Lung (tissue), 12 donors: Measurements from ENCODE around the gene SLC9A2. TPM values are rescaled to one million over a fixed set of nuclear protein-coding genes. Genes with fewer than 3 reads are reported as not detected.

Experiments used
- ATAC-seq: fragments of 200-7000 bp; cut with Tn5 transposase; one replicate; pipeline ENCODE4 v1.9.1; 2020; ENCODE audit warnings: moderate number of reproducible peaks; ENCODE audit not compliant: insufficient read depth, low FRiP score
- DNase-seq, 3 donors: peaks; one replicate each; pipeline ENCODE4 v3.0.0-alpha.2; 2013 to 2017
- H3K27ac ChIP-seq, 2 donors: one replicate each; pipeline ENCODE4 v1.5.1; 2013; ENCODE audit warnings: mild to moderate bottlenecking in 2 of 2, moderate library complexity in 2 of 2, control low read depth in 1 of 2, inconsistent platforms in 1 of 2, low read depth in 1 of 2, low read length in 1 of 2
- H3K27me3 ChIP-seq, 3 donors: one replicate each; pipeline ENCODE4 v1.5.1; 2013; ENCODE audit warnings: low read length in 2 of 3; ENCODE audit not compliant: control insufficient read depth in 3 of 3, insufficient read depth in 3 of 3
- H3K36me3 ChIP-seq, 4 donors: one replicate each; pipeline ENCODE4 v1.5.1; 2013; ENCODE audit warnings: low read length in 4 of 4, mild to moderate bottlenecking in 1 of 4, moderate library complexity in 1 of 4; ENCODE audit not compliant: control insufficient read depth in 4 of 4, insufficient read depth in 4 of 4
- H3K4me1 ChIP-seq, 5 donors: one replicate each; pipeline ENCODE4 v1.5.1; 2013; ENCODE audit warnings: low read length in 5 of 5, mild to moderate bottlenecking in 2 of 5, moderate library complexity in 1 of 5; ENCODE audit not compliant: control insufficient read depth in 5 of 5, insufficient read depth in 5 of 5
- H3K4me3 ChIP-seq: one replicate; pipeline ENCODE4 v1.5.1; 2013; ENCODE audit warnings: mild to moderate bottlenecking, control low read depth, moderate library complexity
- H3K9ac ChIP-seq, 2 donors: one replicate each; pipeline ENCODE4 v1.5.1; 2013; ENCODE audit warnings: low read length in 2 of 2, control low read depth in 1 of 2; ENCODE audit not compliant: insufficient read depth in 1 of 2
- H3K9me3 ChIP-seq, 4 donors: one replicate each; pipeline ENCODE4 v1.5.1; 2013; ENCODE audit warnings: low read length in 3 of 4, mild to moderate bottlenecking in 1 of 4, moderate library complexity in 1 of 4; ENCODE audit not compliant: control insufficient read depth in 4 of 4, insufficient read depth in 3 of 4
- CTCF ChIP-seq: IDR thresholded peaks from 2 replicates; pipeline ENCODE4 v1.5.1; 2012; ENCODE audit warnings: mild to moderate bottlenecking; ENCODE audit errors: control extremely low read depth, extremely low read depth
- WGBS, 2 donors: extraction: QIAGEN DNeasy Blood & Tissue Kit; methylation state at CpG; one replicate each; pipeline ENCODE4 v1.1.7; 2013; 5-methylcytosine and 5-hydroxymethylcytosine counted together
- polyA plus RNA-seq, 2 donors: library from polyadenylated mRNA; stranded (reverse); fragments of 200-250 nt; gene quantifications; one replicate each; pipeline ENCODE4 v1.2.1, GENCODE V29; 2013
- total RNA-seq, 2 donors: library from RNA; depleted of rRNA in 1 of 2; stranded (reverse); fragments of >200 nt in 1 of 2; gene quantifications; one replicate each; pipeline ENCODE4 v1.2.1, GENCODE V29; 2014 to 2021
- donor health status: control.
- donor health status: control.
- donor health status: Bipolar disorder and iron deficiency.
- donor health status: healthy.
- donor health status: DM: yes; HTN: yes; CAD: no.

Gene SLC9A2
- total and polyA plus RNA-seq, 4 donors: 0.04 to 0.52 (median 0.07) TPM

DNA sequence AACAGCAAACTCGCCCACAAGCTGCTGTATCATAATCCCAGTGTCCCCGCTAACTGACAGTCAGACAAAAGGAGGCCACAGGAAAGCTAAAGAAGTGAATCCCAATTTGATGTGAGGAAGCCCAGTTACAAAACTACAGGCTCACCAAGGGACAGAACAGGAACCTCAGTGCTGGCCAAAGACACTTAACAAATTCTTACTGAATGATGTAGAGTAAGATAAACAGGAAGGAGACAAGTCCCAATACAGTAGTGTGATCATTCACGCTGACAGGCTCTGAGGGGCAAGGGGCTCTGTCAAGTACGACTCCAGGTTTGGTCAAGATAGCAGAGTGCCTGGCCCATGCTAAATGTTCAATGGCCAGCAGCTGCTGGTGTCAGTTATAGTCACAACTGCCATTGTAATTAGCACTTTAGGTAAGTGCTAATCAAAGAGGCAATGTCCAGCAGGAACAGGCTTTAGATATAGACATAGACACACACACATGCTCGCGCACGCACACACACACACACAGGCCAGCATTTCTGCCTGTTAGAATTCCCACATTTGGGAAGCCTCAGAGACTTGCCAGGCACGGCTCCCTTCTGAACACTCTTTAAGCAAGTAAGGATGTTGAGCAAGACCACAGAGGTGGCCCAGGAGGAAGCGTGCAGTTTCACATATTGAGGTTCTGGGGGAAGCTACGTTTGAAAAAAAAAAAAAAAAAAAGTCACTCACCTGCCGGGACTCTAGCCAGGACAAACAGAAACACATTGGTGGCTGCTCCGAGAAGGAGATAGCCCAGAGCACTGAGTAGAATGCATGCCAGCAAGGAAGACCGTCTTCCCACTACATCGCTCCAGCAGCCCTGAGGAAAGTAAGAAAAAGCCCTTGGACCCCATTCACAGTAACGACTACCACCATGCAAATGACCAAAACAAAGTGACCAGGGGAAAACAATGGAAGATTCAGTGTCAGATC is 107.1 kb downstream of the SLC9A2 start:
- no peaks in the 10 kb centered on the region for H3K9me3 ChIP-seq
- DNase-seq (no peak), ATAC-seq (no peak)
- H3K9ac ChIP-seq: no peak overlapping the region
- no peak overlapping the region for H3K27ac ChIP-seq
- WGBS, 2 donors: 66 to 67% methylated on average over 15 of the region's 15 CpGs
- H3K36me3 ChIP-seq: peaks cover 11 to 33% (median 17%) of the 10 kb centered on the region in 4 donors
- no peak overlapping the region for H3K4me3 ChIP-seq
- H3K4me1 ChIP-seq: peaks cover 0 to 5% (median 0%) of the 10 kb centered on the region in 5 donors
- H3K27me3 ChIP-seq: no peaks in the 10 kb centered on the region
- no peak for TF ChIP-seq CTCF

- DNase-seq: peak in 1 of 3 donors; percentile 15
- Histone ChIP-seq H3K9me3 (no peaks in the 10 kb centered on the region), H3K36me3 (peaks cover 3 to 11% (median 6%) of the 10 kb centered on the region in 4 donors), H3K9ac (peak overlapping the region; percentile 63 to 71), H3K27ac (no peak overlapping the region), H3K27me3 (no peaks in the 10 kb centered on the region), H3K4me1 (peaks cover 2 to 23% (median 13%) of the 10 kb centered on the region in 5 donors), H3K4me3 (no peak overlapping the region)
- TF ChIP-seq CTCF: no peak
- ATAC-seq: peak; percentile 22
- 61 to 66% methylated on average over 15 of the region's 15 CpGs for WGBS, 2 donors
Measured at GRCh38 chr2:102735416-102736109, 116.2 kb downstream of the SLC9A2 start.

DNA sequence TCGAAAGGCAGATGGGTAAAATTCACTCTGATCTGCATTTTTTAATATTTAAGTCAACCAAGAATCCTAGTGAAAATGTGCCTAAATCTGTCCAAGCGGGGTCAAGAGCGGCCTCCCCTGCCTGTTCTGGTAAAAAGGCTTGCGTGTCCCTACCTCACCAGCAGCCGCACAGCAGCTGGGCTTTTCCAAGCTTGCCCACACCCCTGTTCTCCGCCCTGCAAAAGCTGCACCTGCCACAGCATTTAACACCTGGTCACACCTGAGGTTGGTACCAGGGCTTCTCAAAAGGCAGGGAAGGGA is 116.7 kb downstream of the SLC9A2 start:
- DNase-seq (peak in 1 of 3 donors; percentile 27), ATAC-seq (no peak)
- Histone ChIP-seq H3K4me3 (peak overlapping the region; percentile 98), H3K36me3 (peaks cover 3 to 11% (median 6%) of the 10 kb centered on the region in 4 donors), H3K27me3 (no peaks in the 10 kb centered on the region), H3K9me3 (no peaks in the 10 kb centered on the region), H3K9ac (peak overlapping the region; percentile 63 to 71), H3K27ac (peak overlapping the region in 1 of 2 donors; percentile 90), H3K4me1 (peaks cover 2 to 23% (median 13%) of the 10 kb centered on the region in 5 donors)
- TF ChIP-seq CTCF: no peak
- WGBS, 2 donors: 30% methylated on average over 6 of the region's 6 CpGs
